Ishikawa (cell line): ENCODE results near the gene XRCC5.

Source experiments
- CEBPB ChIP-seq: IDR thresholded peaks from 2 replicates; pipeline ENCODE4 v1.6.1; 2012
- CREB1 ChIP-seq: IDR thresholded peaks from 2 replicates; pipeline ENCODE4 v1.6.1; 2012; ENCODE audit warnings: low read depth
- EP300 ChIP-seq: IDR thresholded peaks from 2 replicates; pipeline ENCODE4 v1.6.1; 2012; ENCODE audit warnings: borderline replicate concordance
- FOXM1 ChIP-seq: IDR thresholded peaks from 2 replicates; pipeline ENCODE4 v1.6.1; 2012; ENCODE audit warnings: low read depth, borderline replicate concordance
- NFIC ChIP-seq: IDR thresholded peaks from 2 replicates; pipeline ENCODE4 v1.6.1; 2012
- RAD21 ChIP-seq: IDR thresholded peaks from 2 replicates; pipeline ENCODE4 v1.6.1; 2012; ENCODE audit warnings: low read depth
- REST ChIP-seq: IDR thresholded peaks from 2 replicates; pipeline ENCODE4 v1.6.1; 2012; ENCODE audit warnings: low read depth, mild to moderate bottlenecking
- TAF1 ChIP-seq: IDR thresholded peaks from 2 replicates; pipeline ENCODE4 v1.6.1; 2012; ENCODE audit warnings: low read depth, mild to moderate bottlenecking
- TCF12 ChIP-seq: IDR thresholded peaks from 2 replicates; pipeline ENCODE4 v1.6.1; 2012; ENCODE audit warnings: low read depth
- TEAD4 ChIP-seq: IDR thresholded peaks from 2 replicates; pipeline ENCODE4 v1.6.1; 2012
- YY1 ChIP-seq: IDR thresholded peaks from 2 replicates; pipeline ENCODE4 v1.6.1; 2012; ENCODE audit warnings: low read depth
- ZBTB7A ChIP-seq: IDR thresholded peaks from 2 replicates; pipeline ENCODE4 v1.6.1; 2012; ENCODE audit warnings: low read depth
- TF ChIP-seq, protein P1 (sequence below): IDR thresholded peaks from 2 replicates; pipeline ENCODE4 v1.6.1; 2012

DNA sequence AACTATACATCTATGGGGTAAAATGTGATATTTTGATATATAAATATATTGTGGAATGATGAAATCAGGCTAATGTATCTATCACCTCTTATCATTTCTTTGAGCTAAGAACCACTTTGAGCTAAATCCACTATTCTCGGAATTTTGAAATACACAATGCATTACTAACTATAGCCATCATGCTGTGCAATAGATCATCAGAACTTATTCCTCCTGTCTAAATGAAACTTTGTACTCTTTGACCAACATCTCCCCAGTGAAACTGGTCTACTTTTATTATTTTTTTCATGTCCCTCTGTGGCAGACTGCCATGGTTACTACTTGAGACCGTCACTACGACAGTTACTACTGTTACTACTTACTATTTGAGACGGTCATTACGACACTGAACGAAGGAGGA is 39.0 kb upstream of the XRCC5 start:
- no peak for TF ChIP-seq TCF12
- TF ChIP-seq YY1 = no peak
- TF ChIP-seq NFIC = no peak
- no peak for TF ChIP-seq CEBPB
- no peak for TF ChIP-seq EP300
- TF ChIP-seq CREB1 = no peak
- no peak for TF ChIP-seq FOXM1
- no peak for TF ChIP-seq RAD21
- TF ChIP-seq, protein P1, sequence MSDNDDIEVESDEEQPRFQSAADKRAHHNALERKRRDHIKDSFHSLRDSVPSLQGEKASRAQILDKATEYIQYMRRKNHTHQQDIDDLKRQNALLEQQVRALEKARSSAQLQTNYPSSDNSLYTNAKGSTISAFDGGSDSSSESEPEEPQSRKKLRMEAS = no peak
- TF ChIP-seq TAF1 = no peak
- no peak for TF ChIP-seq ZBTB7A
- no peak for TF ChIP-seq REST
- no peak for TF ChIP-seq TEAD4
